HG02759 (cell line): ENCODE data around the gene ITPR1.
"Not testable (repeated sequence)": the region's sequence is repeated elsewhere in the genome, so short reads cannot be mapped to it uniquely, and the experiment has no call there.

Experiments used
- ATAC-seq: cut with Tn5 transposase; IDR thresholded peaks from one replicate; pipeline ENCODE4 v1.9.1; 2021; ENCODE audit warnings: mild to moderate bottlenecking, moderate library complexity; ENCODE audit not compliant: unreplicated experiment

The ITPR1 gene

DNA sequence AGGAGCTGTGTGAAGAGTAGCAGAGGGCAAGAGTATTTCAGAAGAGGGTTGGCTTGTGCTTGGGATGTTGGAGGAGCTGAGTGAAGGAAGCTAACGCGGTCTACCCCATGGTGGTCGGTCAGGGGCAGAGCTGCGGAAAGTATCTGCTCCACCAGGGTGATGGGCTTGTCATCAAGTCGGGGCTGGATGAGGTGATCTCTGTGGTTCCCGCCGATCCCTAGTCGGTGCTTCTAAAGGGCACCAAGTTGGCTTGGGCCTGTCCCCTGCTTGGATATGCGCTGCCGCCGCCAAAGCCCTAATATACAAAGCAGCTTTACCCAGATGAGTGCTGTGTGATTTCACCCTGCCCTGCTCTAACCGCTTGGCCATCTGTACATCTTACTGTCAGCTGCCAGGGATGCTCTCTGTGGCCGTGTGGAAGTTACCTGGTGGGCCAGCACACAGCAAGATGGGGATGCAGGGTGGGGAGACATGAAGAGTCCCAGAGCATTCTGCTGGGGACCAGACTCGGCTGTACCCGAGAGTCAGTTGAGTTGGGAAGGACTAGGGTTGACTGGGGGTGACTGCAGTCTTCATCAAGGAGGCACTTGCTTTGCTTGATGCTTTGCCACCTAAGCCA lies 260.0 kb downstream of the ITPR1 start:
- no peak for ATAC-seq

DNA sequence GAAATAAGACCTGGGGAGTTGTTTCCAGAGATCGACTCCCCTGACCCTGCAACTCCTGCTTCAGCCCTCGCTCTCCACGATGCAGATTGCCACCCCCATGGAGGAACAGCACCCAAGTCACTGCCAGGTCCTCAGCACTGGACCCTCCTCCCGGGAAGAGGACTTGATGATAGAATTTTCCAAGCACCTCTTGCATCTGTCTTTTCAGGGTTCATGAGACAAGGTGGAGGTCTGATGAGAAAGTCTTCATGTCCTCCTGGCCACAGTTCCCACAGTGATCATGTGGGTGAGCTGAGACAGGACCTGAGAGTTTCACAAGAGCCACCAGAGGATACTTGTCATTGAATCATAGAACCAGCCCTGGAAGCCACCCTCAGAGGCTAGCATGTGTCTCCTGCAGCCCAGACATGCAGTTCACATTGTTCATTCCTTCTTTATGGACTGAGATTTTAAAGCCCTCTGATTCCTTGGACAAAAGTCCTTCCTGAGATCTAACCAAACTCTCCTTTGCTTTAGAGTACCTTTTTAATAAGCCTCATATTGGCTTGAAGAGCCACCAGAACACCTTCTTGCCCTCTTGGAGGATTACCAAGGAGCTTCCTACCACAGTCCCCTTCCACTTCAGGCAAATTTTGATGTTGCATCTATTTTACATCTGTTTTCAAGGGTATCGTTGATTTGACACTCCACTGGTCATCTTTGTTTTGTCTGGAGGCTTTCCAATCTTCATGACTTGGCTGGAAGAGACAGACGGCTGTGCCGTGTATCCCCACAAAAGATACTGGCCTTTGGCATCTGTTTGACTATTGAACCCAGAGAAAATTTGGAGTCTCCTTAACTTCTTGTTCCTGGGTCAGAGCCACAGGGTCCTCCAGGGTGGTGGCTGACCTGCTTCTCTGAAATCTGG lies 261.3 kb downstream of the ITPR1 start:
- peak; percentile 66 for ATAC-seq

DNA sequence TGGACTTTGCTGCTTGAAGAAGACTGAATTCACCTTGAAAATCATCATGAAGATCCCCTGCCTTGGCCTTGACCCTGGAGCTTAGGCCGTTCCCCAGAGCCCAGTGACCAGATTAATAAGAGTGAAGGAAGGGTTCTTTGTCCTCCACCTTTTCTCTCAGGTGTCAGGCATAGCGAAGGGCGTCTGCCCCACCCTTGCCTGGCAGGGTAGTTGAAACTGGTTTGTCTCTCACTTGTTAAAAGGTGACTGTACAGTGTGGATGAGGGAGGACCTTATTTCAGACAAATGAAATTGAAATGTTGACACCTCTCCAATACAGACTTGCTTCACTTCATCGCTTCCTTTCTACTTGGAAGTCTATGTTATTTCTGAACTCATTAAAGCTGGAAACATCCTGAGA lies 262.4 kb downstream of the ITPR1 start:
- no peak for ATAC-seq

DNA sequence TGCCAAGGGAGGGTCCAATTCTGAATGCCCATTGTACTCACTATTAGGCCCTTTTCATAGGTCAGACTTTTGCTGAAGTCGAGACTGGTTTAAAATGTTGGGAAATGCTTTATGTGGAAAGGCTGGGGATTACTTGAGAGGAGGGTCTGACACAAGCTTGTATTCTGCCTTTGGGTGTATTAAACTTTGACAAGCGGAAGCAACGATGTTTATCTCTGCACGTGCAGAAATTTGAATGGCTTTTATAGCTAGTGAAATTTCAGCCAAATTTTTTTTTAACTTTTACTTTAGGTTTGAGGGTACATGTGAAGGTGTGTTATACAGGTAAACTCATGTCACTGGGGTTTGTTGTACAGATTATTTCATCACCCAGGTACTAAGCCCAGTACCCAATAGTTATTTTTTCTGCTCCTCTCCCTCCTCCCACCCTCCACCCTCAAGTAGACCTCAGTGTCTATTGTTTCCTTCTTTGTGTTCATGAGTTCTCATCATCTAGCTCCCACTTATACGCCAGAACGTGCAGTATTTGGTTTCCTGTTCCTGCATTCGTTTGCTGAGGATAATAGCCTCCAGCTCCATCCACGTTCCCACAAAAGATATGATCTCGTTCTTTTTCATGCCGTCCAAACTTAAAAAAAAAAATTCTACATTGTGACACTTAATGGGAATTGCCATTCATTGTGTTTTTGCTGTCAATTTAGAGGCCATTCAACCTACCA lies 263.1 kb downstream of the ITPR1 start:
- ATAC-seq, result no peak

DNA sequence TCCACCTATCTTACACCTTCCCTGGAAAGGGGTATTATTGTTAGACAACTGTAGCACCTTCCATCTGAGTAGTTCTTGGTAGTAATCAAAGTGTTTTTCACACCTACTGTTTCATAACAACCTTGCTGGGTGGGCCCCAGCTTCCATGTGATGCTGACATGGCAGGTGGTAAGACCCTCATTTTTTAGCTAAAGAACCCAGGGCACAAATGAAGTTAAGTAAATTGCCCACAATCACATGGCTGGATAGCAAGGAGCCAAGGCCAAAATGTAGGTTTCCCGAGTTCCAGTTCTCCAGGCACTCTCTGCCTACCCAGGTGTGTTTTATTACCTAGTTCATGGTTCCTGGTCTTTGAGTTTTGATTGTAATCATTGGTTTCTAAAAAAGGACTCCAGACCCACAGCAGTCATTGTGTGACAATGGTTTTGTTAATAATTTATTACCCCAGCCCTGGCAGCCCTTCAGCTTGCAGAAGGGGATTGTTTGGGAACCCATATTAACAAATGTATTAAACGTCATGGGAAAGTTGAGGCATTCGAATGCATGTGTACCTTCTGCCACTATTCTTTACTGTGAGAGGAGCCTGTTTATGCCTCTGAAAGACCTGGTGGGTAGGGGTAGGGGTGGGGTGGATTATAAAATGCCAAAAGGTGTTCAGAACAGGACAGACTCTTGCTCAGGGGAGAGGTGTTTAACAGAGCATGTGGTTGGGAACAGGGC lies 263.9 kb downstream of the ITPR1 start:
- ATAC-seq, result peak; percentile 53

- ATAC-seq, result no peak
Observed at GRCh38 chr3:4757575-4758248, 264.6 kb downstream of the ITPR1 start.

DNA sequence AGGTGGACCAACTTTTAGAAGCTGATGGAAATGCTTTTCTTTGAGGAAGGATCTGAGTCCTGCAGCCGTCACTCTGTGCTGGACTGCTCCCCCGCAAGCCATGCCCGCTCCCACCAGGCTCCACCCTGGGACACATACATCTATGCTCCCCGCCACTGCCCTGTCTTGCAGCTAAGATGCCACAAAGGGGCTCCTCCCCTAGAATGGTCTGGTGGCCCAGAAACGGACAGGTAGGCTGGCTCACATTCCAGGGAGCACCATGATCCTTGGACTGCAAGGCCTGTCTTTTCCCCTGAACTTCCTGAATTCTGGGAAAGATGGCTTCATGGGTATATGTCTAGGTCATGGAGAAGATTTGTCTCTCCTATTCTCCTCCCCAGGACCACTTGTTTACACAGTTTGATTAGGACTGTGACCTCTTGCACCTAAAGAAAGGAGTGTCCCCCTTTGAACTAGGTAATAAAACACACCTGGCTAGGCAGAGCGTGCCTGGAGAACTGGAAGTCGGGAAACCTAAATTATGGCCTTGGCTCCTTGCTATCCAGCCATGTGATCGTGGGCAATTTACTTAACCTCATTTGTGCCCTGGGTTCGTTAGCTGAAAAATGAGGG lies 265.2 kb downstream of the ITPR1 start:
- no peak for ATAC-seq

- no peak for ATAC-seq
Observed at GRCh38 chr3:4758957-4759656, 266.0 kb downstream of the ITPR1 start.

- no peak for ATAC-seq
Observed at GRCh38 chr3:4759689-4760312, 266.7 kb downstream of the ITPR1 start.

DNA sequence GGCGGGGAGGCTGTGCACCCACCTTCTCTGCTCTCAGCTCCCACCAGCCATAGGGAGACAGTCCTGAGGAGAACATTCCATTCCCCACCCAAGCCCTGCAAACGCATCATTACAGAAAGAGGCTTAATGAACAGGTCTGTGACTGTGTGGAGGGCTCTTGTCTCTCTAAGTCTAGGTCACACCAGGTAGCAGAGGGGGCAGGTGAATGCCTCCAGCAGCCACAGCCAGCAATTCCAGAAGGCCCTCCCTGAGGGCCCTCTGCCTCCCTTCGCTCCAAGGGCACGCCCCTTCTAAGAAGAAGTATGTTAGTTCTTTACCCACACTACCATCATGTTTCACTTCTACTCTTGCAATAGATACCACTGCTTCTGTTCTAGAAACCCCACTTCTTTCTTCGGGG lies 268.6 kb downstream of the ITPR1 start:
- ATAC-seq, result no peak

- not testable (repeated sequence) for ATAC-seq
Observed at GRCh38 chr3:4762481-4763230, 269.5 kb downstream of the ITPR1 start.

DNA sequence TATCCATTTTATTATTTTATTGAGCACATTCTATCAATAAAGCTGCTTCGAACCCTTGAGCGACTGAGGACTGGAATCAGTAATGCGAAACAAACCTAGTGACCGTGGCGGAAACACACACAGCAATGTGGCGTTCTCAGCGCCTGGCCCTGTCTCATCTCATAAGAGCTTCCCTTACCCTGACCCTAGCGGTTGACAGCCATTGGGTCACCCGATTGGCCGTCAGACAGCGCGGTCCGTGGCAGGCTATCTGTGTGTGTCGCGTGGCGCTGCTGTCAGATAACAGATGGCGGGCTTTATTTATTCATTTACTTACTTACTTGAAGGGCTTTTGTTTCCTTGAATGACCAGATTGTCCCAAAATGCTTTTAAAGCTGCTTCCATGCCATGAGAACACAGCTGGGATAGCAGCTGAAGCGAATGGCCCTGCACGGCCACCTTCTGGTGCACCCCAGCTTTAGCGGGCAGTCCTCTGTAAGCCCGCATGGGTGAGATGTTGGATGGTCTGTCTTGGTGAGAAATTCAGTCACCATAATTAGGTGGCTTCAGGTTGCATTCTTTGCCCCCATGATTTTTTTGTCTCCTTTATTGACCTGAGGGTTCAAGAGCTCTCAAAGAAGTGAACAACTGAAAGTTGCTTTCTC lies 270.6 kb downstream of the ITPR1 start:
- ATAC-seq, result no peak

GRCh38 chr3:4765212-4765611 lies 272.1 kb downstream of the ITPR1 start:
- no peak for ATAC-seq

GRCh38 chr3:4766263-4766662 lies 273.1 kb downstream of the ITPR1 start:
- no peak for ATAC-seq

- no peak for ATAC-seq
Observed at GRCh38 chr3:4766716-4767499, 273.8 kb downstream of the ITPR1 start.

GRCh38 chr3:4768021-4768420 lies 274.9 kb downstream of the ITPR1 start:
- ATAC-seq, result no peak

GRCh38 chr3:4768521-4768920 lies 275.4 kb downstream of the ITPR1 start:
- ATAC-seq, result no peak
